ENCODE measurements around the gene MTIF3.
A peak's percentile ranks its signal among the peaks of the same experiment; 100 is the strongest.

MTIF3 gene

GRCh38 chr13:27481766-27482165 is 31.4 kb upstream of the MTIF3 start:
- TF ChIP-seq CSRNP3 (CRISPR knock-in tag; IDR thresholded peaks at IDR 0.05) = no peak
- peak; percentile 44; the same call in 1 of the 3 replicates for ATAC-seq

GRCh38 chr13:27476943-27477703 is 26.8 kb upstream of the MTIF3 start:
- TF ChIP-seq OSR1 (CRISPR knock-in tag; IDR thresholded peaks at IDR 0.05) = no peak
- no peak; the same call in 2 of the 3 replicates for ATAC-seq

DNA sequence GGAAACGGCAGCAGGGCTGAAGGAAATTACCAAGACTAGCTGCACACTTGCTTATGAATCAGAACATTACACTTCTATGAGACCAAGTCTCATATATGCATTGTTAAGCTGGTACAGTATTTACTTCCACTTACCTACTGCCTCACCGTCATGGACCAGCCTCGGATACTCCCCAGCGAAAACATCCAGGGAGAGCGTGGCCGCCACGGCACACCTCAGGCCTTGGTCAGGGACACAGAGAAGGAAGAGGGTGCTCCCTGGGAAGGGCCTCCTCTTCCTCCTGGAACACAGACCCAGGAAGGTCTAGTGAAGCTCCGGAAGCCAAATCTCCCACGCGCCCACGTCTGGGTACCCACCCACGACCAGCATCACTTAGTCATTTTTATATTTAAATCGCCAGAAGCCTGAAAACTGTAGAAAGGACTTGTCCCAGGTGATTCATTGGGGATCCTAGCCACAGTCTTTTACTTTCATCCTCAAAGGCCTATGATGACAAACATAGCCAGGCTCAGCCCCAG is 24.4 kb upstream of the MTIF3 start:
- no peak for TF ChIP-seq ZFP3 (CRISPR knock-in tag; IDR thresholded peaks at IDR 0.05)
- no peak for TF ChIP-seq PPARA (CRISPR knock-in tag; IDR thresholded peaks at IDR 0.05; ENCODE audit: borderline replicate concordance)
- TF ChIP-seq, protein P1, sequence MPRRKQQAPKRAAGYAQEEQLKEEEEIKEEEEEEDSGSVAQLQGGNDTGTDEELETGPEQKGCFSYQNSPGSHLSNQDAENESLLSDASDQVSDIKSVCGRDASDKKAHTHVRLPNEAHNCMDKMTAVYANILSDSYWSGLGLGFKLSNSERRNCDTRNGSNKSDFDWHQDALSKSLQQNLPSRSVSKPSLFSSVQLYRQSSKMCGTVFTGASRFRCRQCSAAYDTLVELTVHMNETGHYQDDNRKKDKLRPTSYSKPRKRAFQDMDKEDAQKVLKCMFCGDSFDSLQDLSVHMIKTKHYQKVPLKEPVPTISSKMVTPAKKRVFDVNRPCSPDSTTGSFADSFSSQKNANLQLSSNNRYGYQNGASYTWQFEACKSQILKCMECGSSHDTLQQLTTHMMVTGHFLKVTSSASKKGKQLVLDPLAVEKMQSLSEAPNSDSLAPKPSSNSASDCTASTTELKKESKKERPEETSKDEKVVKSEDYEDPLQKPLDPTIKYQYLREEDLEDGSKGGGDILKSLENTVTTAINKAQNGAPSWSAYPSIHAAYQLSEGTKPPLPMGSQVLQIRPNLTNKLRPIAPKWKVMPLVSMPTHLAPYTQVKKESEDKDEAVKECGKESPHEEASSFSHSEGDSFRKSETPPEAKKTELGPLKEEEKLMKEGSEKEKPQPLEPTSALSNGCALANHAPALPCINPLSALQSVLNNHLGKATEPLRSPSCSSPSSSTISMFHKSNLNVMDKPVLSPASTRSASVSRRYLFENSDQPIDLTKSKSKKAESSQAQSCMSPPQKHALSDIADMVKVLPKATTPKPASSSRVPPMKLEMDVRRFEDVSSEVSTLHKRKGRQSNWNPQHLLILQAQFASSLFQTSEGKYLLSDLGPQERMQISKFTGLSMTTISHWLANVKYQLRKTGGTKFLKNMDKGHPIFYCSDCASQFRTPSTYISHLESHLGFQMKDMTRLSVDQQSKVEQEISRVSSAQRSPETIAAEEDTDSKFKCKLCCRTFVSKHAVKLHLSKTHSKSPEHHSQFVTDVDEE (CRISPR knock-in tag; IDR thresholded peaks at IDR 0.05) = no peak
- TF ChIP-seq ISL1 (CRISPR knock-in tag; IDR thresholded peaks at IDR 0.05) = no peak
- ATAC-seq = no peak

DNA sequence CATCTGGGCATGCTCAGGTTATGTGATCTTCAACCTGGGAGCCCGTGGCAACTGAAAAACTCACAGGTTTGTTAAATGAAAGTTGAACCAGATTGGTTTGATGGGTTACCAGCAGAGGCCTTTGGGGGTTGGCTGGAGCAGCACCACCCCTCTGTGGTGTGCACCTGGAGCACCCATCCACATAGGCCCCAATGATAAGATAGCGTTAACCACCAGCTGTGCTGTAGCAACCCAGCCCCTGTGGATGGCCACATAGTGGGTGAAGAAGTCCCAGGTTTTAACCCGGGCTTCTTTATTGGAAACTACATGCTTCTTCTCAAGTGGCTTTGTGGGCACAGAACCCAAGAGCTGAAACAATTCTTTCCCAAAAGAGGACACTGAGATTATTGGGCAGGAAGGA is 22.6 kb upstream of the MTIF3 start:
- TF ChIP-seq ISL1 (CRISPR knock-in tag; IDR thresholded peaks at IDR 0.05) (no peak), PPARA (CRISPR knock-in tag; IDR thresholded peaks at IDR 0.05; ENCODE audit: borderline replicate concordance) (no peak), ZNF70 (CRISPR knock-in tag; IDR thresholded peaks at IDR 0.05) (no peak), BACH2 (CRISPR knock-in tag; IDR thresholded peaks at IDR 0.05; ENCODE audit: borderline replicate concordance) (no peak), OSR1 (CRISPR knock-in tag; IDR thresholded peaks at IDR 0.05) (no peak)
- TF ChIP-seq, protein P2, sequence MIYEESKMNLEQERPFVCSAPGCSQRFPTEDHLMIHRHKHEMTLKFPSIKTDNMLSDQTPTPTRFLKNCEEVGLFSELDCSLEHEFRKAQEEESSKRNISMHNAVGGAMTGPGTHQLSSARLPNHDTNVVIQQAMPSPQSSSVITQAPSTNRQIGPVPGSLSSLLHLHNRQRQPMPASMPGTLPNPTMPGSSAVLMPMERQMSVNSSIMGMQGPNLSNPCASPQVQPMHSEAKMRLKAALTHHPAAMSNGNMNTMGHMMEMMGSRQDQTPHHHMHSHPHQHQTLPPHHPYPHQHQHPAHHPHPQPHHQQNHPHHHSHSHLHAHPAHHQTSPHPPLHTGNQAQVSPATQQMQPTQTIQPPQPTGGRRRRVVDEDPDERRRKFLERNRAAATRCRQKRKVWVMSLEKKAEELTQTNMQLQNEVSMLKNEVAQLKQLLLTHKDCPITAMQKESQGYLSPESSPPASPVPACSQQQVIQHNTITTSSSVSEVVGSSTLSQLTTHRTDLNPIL (CRISPR knock-in tag; IDR thresholded peaks at IDR 0.05; ENCODE audit: low read depth) = no peak
- ATAC-seq = no peak

DNA sequence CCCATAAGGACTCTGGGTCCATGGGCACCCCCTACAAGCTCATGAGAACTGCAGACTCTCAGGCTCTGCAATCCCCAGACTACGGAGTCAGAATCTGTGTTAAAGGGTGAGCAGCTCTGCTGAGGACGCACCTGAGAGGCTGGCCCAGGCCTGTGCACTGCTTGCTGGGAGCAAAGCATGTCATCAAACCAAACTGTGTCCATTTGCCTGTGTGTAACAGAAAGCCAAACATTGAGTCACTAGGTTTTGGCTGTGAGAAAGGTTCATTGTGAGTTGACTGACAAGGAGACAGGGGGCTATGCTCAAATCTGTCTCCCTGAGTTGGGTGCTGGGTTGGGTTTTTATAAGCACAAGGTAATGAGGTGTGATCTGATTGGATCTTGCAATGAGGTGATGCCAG is 22.1 kb upstream of the MTIF3 start:
- no peak for ATAC-seq
- TF ChIP-seq ZFP30 (CRISPR knock-in tag; IDR thresholded peaks at IDR 0.05) (no peak), ISL1 (CRISPR knock-in tag; IDR thresholded peaks at IDR 0.05) (no peak), ESRRG (CRISPR knock-in tag; IDR thresholded peaks at IDR 0.05) (no peak), PATZ1 (CRISPR knock-in tag; IDR thresholded peaks at IDR 0.05; ENCODE audit: borderline replicate concordance) (no peak), GLIS3 (CRISPR knock-in tag; IDR thresholded peaks at IDR 0.05) (no peak), RARB (CRISPR knock-in tag; IDR thresholded peaks at IDR 0.05) (no peak), ARNTL (CRISPR knock-in tag; IDR thresholded peaks at IDR 0.05; ENCODE audit: borderline replicate concordance, low read depth) (no peak)

DNA sequence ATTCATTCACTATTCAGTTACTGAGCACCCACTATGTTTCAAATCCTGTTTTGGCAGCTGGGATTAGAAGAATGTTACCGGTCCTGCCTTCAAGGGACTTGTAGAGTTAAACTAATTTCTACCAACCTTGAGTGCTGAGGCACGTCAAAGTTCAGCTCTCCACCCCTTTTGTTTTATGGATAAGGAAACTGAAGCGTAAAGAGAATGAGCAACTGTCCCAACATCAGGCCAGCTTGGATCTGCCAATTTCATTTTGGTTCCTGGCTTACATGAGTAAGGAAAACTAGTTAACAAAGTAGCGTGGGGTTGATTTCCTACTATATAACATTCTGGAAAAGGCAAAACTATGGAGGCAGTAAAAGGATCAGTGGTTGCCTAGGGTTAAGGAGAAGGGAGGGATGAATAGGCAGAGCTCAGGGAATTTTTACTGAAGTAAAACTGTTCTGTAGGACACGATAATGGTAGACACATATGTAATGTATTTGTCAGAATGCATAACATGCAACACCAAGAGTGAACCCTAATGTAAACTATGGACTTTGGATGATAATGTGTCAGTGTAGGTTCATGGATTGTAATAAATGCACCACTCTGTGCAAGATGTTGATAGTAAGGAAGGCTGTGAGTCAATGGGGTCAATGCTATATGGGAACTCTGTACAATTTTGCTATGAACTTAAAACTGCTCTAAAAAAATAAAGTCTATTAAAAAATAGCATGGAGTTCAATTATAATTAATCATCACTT is 19.9 kb upstream of the MTIF3 start:
- no peak for ATAC-seq
- TF ChIP-seq CSDC2 (CRISPR knock-in tag; IDR thresholded peaks at IDR 0.05) = no peak
- no peak for TF ChIP-seq TOX (CRISPR knock-in tag; IDR thresholded peaks at IDR 0.05; ENCODE audit: borderline replicate concordance)
- TF ChIP-seq RARB (CRISPR knock-in tag; IDR thresholded peaks at IDR 0.05) = no peak
- TF ChIP-seq ESRRG (CRISPR knock-in tag; IDR thresholded peaks at IDR 0.05) = no peak
- TF ChIP-seq ZNF70 (CRISPR knock-in tag; IDR thresholded peaks at IDR 0.05) = no peak
- TF ChIP-seq ZNF8 (CRISPR knock-in tag; IDR thresholded peaks at IDR 0.05) = no peak
- TF ChIP-seq ZFP3 (CRISPR knock-in tag; IDR thresholded peaks at IDR 0.05) = no peak
- no peak for TF ChIP-seq ARNTL (CRISPR knock-in tag; IDR thresholded peaks at IDR 0.05; ENCODE audit: borderline replicate concordance, low read depth)
- TF ChIP-seq, protein P3, sequence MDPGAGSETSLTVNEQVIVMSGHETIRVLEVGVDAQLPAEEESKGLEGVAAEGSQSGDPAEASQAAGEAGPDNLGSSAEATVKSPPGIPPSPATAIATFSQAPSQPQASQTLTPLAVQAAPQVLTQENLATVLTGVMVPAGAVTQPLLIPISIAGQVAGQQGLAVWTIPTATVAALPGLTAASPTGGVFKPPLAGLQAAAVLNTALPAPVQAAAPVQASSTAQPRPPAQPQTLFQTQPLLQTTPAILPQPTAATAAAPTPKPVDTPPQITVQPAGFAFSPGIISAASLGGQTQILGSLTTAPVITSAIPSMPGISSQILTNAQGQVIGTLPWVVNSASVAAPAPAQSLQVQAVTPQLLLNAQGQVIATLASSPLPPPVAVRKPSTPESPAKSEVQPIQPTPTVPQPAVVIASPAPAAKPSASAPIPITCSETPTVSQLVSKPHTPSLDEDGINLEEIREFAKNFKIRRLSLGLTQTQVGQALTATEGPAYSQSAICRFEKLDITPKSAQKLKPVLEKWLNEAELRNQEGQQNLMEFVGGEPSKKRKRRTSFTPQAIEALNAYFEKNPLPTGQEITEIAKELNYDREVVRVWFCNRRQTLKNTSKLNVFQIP (CRISPR knock-in tag; IDR thresholded peaks at IDR 0.05; ENCODE audit: borderline replicate concordance, low read depth) = no peak
- no peak for TF ChIP-seq TCF4 (CRISPR knock-in tag; IDR thresholded peaks at IDR 0.05; ENCODE audit: borderline replicate concordance)
- no peak for TF ChIP-seq ZC3H10 (CRISPR knock-in tag; IDR thresholded peaks at IDR 0.05)
- no peak for TF ChIP-seq PPARA (CRISPR knock-in tag; IDR thresholded peaks at IDR 0.05; ENCODE audit: borderline replicate concordance)
